Testis (tissue), 2 donors: ENCODE measurements around the gene MAST4.

Experiments
- POLR2A ChIP-seq: fragments of 450-650 bp; IDR thresholded peaks from one replicate; pipeline ENCODE4 v1.6.1; 2017; ENCODE audit warnings: antibody characterized with exemption, mild to moderate bottlenecking, moderate library complexity
- TF ChIP-seq, protein P1 (sequence below), 3 experiments: fragments of 450-650 bp in 2 of 3; fragments of 200-600 bp in 1 of 3; sonication (generic) in 1 of 3; IDR thresholded peaks; one replicate each; pipeline ENCODE4 v1.5.1; 2016 to 2019; ENCODE audit warnings: antibody characterized with exemption in 3 of 3, mild to moderate bottlenecking in 2 of 3, moderate library complexity in 1 of 3

DNA sequence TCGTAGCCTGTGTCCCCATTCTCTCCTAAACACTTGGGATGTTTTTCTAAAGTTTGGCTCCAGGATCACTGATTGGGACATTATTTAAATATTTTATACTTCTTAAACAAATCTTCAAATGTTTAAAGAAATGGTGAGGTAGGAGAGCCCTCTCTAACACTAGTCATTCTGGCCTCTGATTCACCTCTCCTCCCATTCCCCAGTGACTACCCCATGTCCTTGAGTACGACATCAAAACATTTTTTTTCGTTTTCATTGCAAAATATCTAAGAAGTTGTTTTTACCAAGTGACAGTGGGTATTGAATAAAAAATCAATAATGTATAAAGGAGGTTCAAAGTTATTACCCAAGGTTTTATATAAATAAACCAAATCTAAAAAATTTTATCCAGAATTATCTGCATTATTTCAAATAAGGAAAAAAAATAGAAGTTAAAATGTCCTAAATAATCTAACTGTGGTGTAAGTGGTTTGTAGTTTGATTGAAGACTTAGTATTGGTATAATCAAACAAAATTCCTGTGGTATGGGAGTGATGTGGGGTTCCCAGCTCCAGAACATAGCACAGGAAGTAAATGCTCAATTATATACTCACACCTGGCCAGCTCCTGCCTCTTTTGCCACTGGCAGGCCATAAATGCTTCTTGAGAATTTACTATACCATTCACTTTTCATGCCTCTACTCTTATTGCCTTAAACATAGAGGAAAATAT lies 51.1 kb downstream of the MAST4 start:
- TF ChIP-seq, protein P1, sequence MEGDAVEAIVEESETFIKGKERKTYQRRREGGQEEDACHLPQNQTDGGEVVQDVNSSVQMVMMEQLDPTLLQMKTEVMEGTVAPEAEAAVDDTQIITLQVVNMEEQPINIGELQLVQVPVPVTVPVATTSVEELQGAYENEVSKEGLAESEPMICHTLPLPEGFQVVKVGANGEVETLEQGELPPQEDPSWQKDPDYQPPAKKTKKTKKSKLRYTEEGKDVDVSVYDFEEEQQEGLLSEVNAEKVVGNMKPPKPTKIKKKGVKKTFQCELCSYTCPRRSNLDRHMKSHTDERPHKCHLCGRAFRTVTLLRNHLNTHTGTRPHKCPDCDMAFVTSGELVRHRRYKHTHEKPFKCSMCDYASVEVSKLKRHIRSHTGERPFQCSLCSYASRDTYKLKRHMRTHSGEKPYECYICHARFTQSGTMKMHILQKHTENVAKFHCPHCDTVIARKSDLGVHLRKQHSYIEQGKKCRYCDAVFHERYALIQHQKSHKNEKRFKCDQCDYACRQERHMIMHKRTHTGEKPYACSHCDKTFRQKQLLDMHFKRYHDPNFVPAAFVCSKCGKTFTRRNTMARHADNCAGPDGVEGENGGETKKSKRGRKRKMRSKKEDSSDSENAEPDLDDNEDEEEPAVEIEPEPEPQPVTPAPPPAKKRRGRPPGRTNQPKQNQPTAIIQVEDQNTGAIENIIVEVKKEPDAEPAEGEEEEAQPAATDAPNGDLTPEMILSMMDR (IDR thresholded peaks at IDR 0.05), result no peak
- TF ChIP-seq POLR2A, result no peak
